IMR-90 (cell line): ENCODE data around the gene GLS. TPM values are rescaled to one million over a fixed set of nuclear protein-coding genes. Genes with fewer than 3 reads are reported as not detected.
A peak's percentile ranks its signal among the peaks of the same experiment; 100 is the strongest.

Source experiments
- ATAC-seq: fragments of 200-7000 bp; cut with Tn5 transposase; 2 replicates; pipeline ENCODE4 v1.9.1; 2020; ENCODE audit warnings: low read depth, mild to moderate bottlenecking, moderate library complexity
- BruUV-seq: library from RNA; stranded (reverse); fragments of 400-500 nt; replicated peaks from 2 replicates; lab custom pipeline; 2021; lab: Mats Ljungman, UMichigan
- CTCF ChIA-PET: fragments of 300-600 bp; formaldehyde crosslinking; extraction: SDS; loops from one replicate; lab custom pipeline; 2021; ENCODE audit warnings: antibody characterized with exemption; lab: Yijun Ruan, JAX
- POLR2A ChIA-PET: fragments of 300-600 bp; sonication (Branson Sonifier 250); formaldehyde crosslinking; loops from one replicate; lab custom pipeline; 2022; ENCODE audit warnings: antibody characterized with exemption; ENCODE audit not compliant: unreplicated experiment; lab: Charles Lee
- DNase-seq: peaks from one replicate; pipeline ENCODE4 v3.0.0; 2013
- H2AFZ ChIP-seq: replicated peaks from 2 replicates; pipeline ENCODE3; 2013; ENCODE audit warnings: low read length, mild to moderate bottlenecking; ENCODE audit not compliant: poor library complexity
- H2AK5ac ChIP-seq: 2 replicates; pipeline ENCODE4 v1.6.1; 2013; ENCODE audit warnings: low read depth, low read length, inconsistent platforms
- H2AK9ac ChIP-seq: replicated peaks from 2 replicates; pipeline ENCODE3; 2013; ENCODE audit warnings: mild to moderate bottlenecking, low read depth, low read length, moderate library complexity; ENCODE audit not compliant: poor library complexity
- H2BK120ac ChIP-seq: 2 replicates; pipeline ENCODE4 v1.6.1; 2013; ENCODE audit warnings: low read depth, low read length, inconsistent platforms
- H2BK15ac ChIP-seq: 3 replicates; pipeline ENCODE4 v1.6.1; 2013; ENCODE audit warnings: low read depth, low read length, inconsistent platforms
- H2BK20ac ChIP-seq: 2 replicates; pipeline ENCODE4 v1.6.1; 2013; ENCODE audit warnings: low read depth, mild to moderate bottlenecking, inconsistent platforms, low read length, moderate library complexity
- H2BK5ac ChIP-seq: 2 replicates; pipeline ENCODE4 v1.6.1; 2013; ENCODE audit warnings: mild to moderate bottlenecking, low read depth, low read length, inconsistent platforms; ENCODE audit not compliant: poor library complexity, severe bottlenecking
- H3K14ac ChIP-seq: replicated peaks from 2 replicates; pipeline ENCODE4 v1.6.1; 2013; ENCODE audit warnings: low read depth, low read length, inconsistent platforms
- H3K18ac ChIP-seq: 2 replicates; pipeline ENCODE4 v1.6.1; 2013; ENCODE audit warnings: low read depth, low read length, control low read depth
- H3K23ac ChIP-seq: 2 replicates; pipeline ENCODE4 v1.6.1; 2013; ENCODE audit warnings: low read depth, low read length, inconsistent platforms
- H3K27ac ChIP-seq: 2 replicates; pipeline ENCODE4 v1.5.1; 2013; ENCODE audit warnings: mild to moderate bottlenecking, control low read depth, low read length; ENCODE audit not compliant: insufficient read depth
- H3K27me3 ChIP-seq: 2 replicates; pipeline ENCODE4 v1.6.1; 2013; ENCODE audit warnings: low read length; ENCODE audit not compliant: control insufficient read depth, insufficient read depth
- H3K36me3 ChIP-seq: 2 replicates; pipeline ENCODE4 v1.6.1; 2013; ENCODE audit warnings: low read length, mixed read lengths; ENCODE audit not compliant: control insufficient read depth, insufficient read depth
- H3K4ac ChIP-seq: 2 replicates; pipeline ENCODE4 v1.6.1; 2013; ENCODE audit warnings: low read depth, low read length, inconsistent platforms
- H3K4me1 ChIP-seq: 2 replicates; pipeline ENCODE4 v1.6.1; 2013; ENCODE audit warnings: low read length, mixed read lengths; ENCODE audit not compliant: control insufficient read depth, insufficient read depth
- H3K4me2 ChIP-seq: 2 replicates; pipeline ENCODE4 v1.6.1; 2013; ENCODE audit warnings: low read depth, mild to moderate bottlenecking, control low read depth, low read length, moderate library complexity
- H3K4me3 ChIP-seq: 2 replicates; pipeline ENCODE4 v1.5.1; 2013; ENCODE audit warnings: low read depth, mild to moderate bottlenecking, control low read depth, low read length, moderate library complexity; ENCODE audit not compliant: insufficient read depth
- H3K56ac ChIP-seq: 2 replicates; pipeline ENCODE4 v1.6.1; 2013; ENCODE audit warnings: low read length, inconsistent platforms; ENCODE audit not compliant: insufficient read depth; ENCODE audit errors: extremely low read depth
- H3K79me1 ChIP-seq, 2 experiments: 2 replicates each; pipeline ENCODE4 v1.6.1; 2013; ENCODE audit warnings: low read length in 2 of 2, inconsistent platforms in 1 of 2, low read depth in 1 of 2
- H3K9ac ChIP-seq: 2 replicates; pipeline ENCODE4 v1.6.1; 2013; ENCODE audit warnings: low read depth, low read length, control low read depth
- H3K9me1 ChIP-seq: 2 replicates; pipeline ENCODE4 v1.6.1; 2013; ENCODE audit warnings: low read length, inconsistent platforms; ENCODE audit not compliant: insufficient read depth
- H3K9me3 ChIP-seq: 2 replicates; pipeline ENCODE4 v1.6.1; 2013; ENCODE audit warnings: low read length; ENCODE audit not compliant: control insufficient read depth, insufficient read depth
- H4K20me1 ChIP-seq: 2 replicates; pipeline ENCODE4 v1.6.1; 2013; ENCODE audit warnings: low read length, inconsistent platforms; ENCODE audit not compliant: insufficient read depth
- H4K5ac ChIP-seq: 2 replicates; pipeline ENCODE4 v1.6.1; 2013; ENCODE audit warnings: mild to moderate bottlenecking, low read depth, low read length, control low read depth
- H4K8ac ChIP-seq, 2 experiments: 2 replicates each; pipeline ENCODE4 v1.6.1; 2013; ENCODE audit warnings: low read depth in 2 of 2, low read length in 2 of 2, control low read depth in 1 of 2, inconsistent platforms in 1 of 2
- H4K91ac ChIP-seq: 2 replicates; pipeline ENCODE4 v1.6.1; 2013; ENCODE audit warnings: low read depth, low read length, inconsistent platforms; ENCODE audit not compliant: insufficient read depth
- CEBPB ChIP-seq: IDR thresholded peaks from 2 replicates; pipeline ENCODE4 v1.6.1; 2012; ENCODE audit warnings: low read depth, low read length, improper control_type of control experiment
- FOS ChIP-seq: fragments of 150-350 bp; IDR thresholded peaks from 2 replicates; pipeline ENCODE4 v1.6.1; 2016; ENCODE audit warnings: low read depth, low read length
- NFE2L2 ChIP-seq: fragments of 150-350 bp; IDR thresholded peaks from 2 replicates; pipeline ENCODE4 v1.6.1; 2016; ENCODE audit warnings: low read depth, mild to moderate bottlenecking, low read length
- POLR2A ChIP-seq: IDR thresholded peaks from 2 replicates; pipeline ENCODE4 v1.6.1; 2012; ENCODE audit warnings: mild to moderate bottlenecking, low read depth, low read length
- RAD21 ChIP-seq: IDR thresholded peaks from 2 replicates; pipeline ENCODE4 v1.6.1; 2012; ENCODE audit warnings: low read length, improper control_type of control experiment
- RFX5 ChIP-seq: IDR thresholded peaks from 2 replicates; pipeline ENCODE4 v1.8.0; 2012; ENCODE audit warnings: low read depth, mild to moderate bottlenecking, low read length, moderate library complexity
- SMC3 ChIP-seq: fragments of 150-350 bp; IDR thresholded peaks from 2 replicates; pipeline ENCODE4 v1.6.1; 2016; ENCODE audit warnings: low read depth, mild to moderate bottlenecking, antibody characterized with exemption, low read length, moderate library complexity
- WGBS, 2 experiments: methylation state at CpG; one replicate each; pipeline versions ENCODE4 v1.1.5 to v1.1.7; 2013; ENCODE audit warnings: missing lambda C conversion rate in 2 of 2; ENCODE audit not compliant: insufficient read length in 1 of 2; ENCODE audit errors: extremely low coverage in 2 of 2; 5-methylcytosine and 5-hydroxymethylcytosine counted together
- dilution Hi-C: fragments of 300-500 bp; cut with HindIII; formaldehyde crosslinking; loops from one replicate; pipeline ENCODE4 v1.14.3; 2018; ENCODE audit warnings: low sequenced_read_pairs; ENCODE audit not compliant: unreplicated experiment
- in situ Hi-C: fragments of 300-500 bp; cut with MboI; formaldehyde crosslinking; loops from 3 replicates; pipeline ENCODE4 v1.14.3; 2019; ENCODE audit warnings: low sequenced_read_pairs, inconsistent platforms, mixed read lengths
- intact Hi-C: fragments of 100-400 bp; cut with micrococcal nuclease; formaldehyde crosslinking; loops from 2 replicates; pipeline ENCODE4 v1.10.0; 2022
- polyA plus RNA-seq, 3 experiments: library from polyadenylated mRNA; depleted of rRNA; stranded (reverse); fragments of >200 nt; gene quantifications; 2 replicates each; pipeline ENCODE4 v1.2.3, GENCODE V29; 2012; ENCODE audit warnings: low replicate concordance in 1 of 3
- total RNA-seq: library from RNA; depleted of rRNA; stranded (reverse); fragments of >200 nt; gene quantifications from 2 replicates; pipeline ENCODE4 v1.2.3, GENCODE V29; 2012
- TF ChIP-seq, protein P1 (sequence below): fragments of 150-350 bp; IDR thresholded peaks from 2 replicates; pipeline ENCODE4 v1.6.1; 2016; ENCODE audit warnings: low read depth, mild to moderate bottlenecking, low read length, moderate library complexity, borderline replicate concordance

Gene GLS
- total and polyA plus RNA-seq, 2 of the 4 experiments (the other 2 are of a cell fraction) = 87.5 to 130 TPM

DNA sequence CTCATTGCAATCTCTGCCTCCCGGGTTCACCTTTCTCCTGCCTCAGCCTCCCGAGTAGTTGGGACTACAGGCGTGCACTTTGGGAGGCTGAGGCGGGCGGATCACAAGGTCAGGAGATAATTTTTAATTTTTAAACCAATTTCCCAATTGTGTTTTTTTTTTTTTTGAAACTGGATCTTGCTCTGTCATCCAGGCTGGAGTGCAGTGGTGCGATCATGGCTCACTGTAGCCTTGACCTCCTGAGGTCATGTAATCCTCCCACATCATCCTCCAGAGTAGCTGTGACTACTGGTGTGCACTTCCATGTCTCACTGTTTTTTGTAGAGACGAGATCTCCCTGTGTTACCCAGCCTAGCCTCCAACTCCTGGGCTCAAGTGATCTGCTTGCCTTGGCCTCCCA is 49.3 kb downstream of the GLS start:
- ATAC-seq = no peak

More for the DNA sequence above, 49.3 kb downstream of the GLS start:
- H3K23ac ChIP-seq = no peak overlapping the region
- TF ChIP-seq FOS (no peak), POLR2A (no peak), RAD21 (no peak), RFX5 (no peak), SMC3 (no peak), NFE2L2 (no peak), CEBPB (no peak)
- TF ChIP-seq, protein P1, sequence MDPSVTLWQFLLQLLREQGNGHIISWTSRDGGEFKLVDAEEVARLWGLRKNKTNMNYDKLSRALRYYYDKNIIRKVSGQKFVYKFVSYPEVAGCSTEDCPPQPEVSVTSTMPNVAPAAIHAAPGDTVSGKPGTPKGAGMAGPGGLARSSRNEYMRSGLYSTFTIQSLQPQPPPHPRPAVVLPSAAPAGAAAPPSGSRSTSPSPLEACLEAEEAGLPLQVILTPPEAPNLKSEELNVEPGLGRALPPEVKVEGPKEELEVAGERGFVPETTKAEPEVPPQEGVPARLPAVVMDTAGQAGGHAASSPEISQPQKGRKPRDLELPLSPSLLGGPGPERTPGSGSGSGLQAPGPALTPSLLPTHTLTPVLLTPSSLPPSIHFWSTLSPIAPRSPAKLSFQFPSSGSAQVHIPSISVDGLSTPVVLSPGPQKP = no peak
- peak overlapping the region; percentile 45; the same call in 1 of the 2 replicates for H4K5ac ChIP-seq
- H3K4me1 ChIP-seq = peaks cover 1% of the 10 kb centered on the region; the same call in 1 of the 2 replicates
- H3K4ac ChIP-seq = no peak overlapping the region
- no peak overlapping the region for H3K27ac ChIP-seq
- no peak overlapping the region for H2BK15ac ChIP-seq
- no peak overlapping the region for H2BK5ac ChIP-seq
- H3K27me3 ChIP-seq = no peaks in the 10 kb centered on the region
- dilution Hi-C loops (no loop called here), intact Hi-C loops (no loop called here), in situ Hi-C loops (no loop called here)
- H2BK120ac ChIP-seq = no peak overlapping the region
- H4K91ac ChIP-seq = no peak overlapping the region
- ChIA-PET CTCF (no interaction called here), POLR2A (no interaction called here)
- no peak overlapping the region for H3K14ac ChIP-seq
- DNase-seq = no peak
- H3K4me2 ChIP-seq = no peak overlapping the region
- peaks cover 6 to 11% of the 10 kb centered on the region in 2 experiments; a peak in 3 of 4 replicates for H3K79me1 ChIP-seq
- peaks cover 7% of the 10 kb centered on the region; the same call in 1 of the 2 replicates for H4K20me1 ChIP-seq
- no peak overlapping the region for H3K18ac ChIP-seq
- H3K56ac ChIP-seq = no peak overlapping the region
- no peak overlapping the region for H2AFZ ChIP-seq
- WGBS, 2 experiments = no CpG with 5 or more reads among the region's 7 CpGs
- H4K8ac ChIP-seq = no peak overlapping the region
- H3K9ac ChIP-seq = no peak overlapping the region
- no peak overlapping the region for H2AK9ac ChIP-seq
- H3K4me3 ChIP-seq = no peak overlapping the region
- no peak overlapping the region for H2BK20ac ChIP-seq
- peaks cover 19% of the 10 kb centered on the region for H3K36me3 ChIP-seq
- H3K9me3 ChIP-seq = no peaks in the 10 kb centered on the region
- no TSS peak for BruUV-seq
- peaks cover 3% of the 10 kb centered on the region; the same call in 1 of the 2 replicates for H3K9me1 ChIP-seq
- H2AK5ac ChIP-seq = no peak overlapping the region
